22Rv1 (cell line): Measurements from ENCODE around the gene CEP192.

Source experiments
- H3K27ac ChIP-seq: fragments of 450-650 bp; 2 replicates; pipeline ENCODE4 v1.5.1; 2017
- ZFX ChIP-seq: fragments of 450-650 bp; IDR thresholded peaks from 2 replicates; pipeline ENCODE4 v1.6.1; 2017; ENCODE audit warnings: antibody characterized with exemption, borderline replicate concordance
- TF ChIP-seq, protein P1 (sequence below): fragments of 450-650 bp; IDR thresholded peaks from 2 replicates; pipeline ENCODE4 v1.5.1; 2017; ENCODE audit warnings: mild to moderate bottlenecking

The CEP192 gene

GRCh38 chr18:13145636-13146190 is 154.6 kb downstream of the CEP192 start:
- TF ChIP-seq ZFX = no peak
- TF ChIP-seq, protein P1, sequence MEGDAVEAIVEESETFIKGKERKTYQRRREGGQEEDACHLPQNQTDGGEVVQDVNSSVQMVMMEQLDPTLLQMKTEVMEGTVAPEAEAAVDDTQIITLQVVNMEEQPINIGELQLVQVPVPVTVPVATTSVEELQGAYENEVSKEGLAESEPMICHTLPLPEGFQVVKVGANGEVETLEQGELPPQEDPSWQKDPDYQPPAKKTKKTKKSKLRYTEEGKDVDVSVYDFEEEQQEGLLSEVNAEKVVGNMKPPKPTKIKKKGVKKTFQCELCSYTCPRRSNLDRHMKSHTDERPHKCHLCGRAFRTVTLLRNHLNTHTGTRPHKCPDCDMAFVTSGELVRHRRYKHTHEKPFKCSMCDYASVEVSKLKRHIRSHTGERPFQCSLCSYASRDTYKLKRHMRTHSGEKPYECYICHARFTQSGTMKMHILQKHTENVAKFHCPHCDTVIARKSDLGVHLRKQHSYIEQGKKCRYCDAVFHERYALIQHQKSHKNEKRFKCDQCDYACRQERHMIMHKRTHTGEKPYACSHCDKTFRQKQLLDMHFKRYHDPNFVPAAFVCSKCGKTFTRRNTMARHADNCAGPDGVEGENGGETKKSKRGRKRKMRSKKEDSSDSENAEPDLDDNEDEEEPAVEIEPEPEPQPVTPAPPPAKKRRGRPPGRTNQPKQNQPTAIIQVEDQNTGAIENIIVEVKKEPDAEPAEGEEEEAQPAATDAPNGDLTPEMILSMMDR = no peak
- H3K27ac ChIP-seq = no peak overlapping the region

- no peak for TF ChIP-seq ZFX
- TF ChIP-seq, protein P1 = no peak
Measured at GRCh38 chr18:13147130-13147529, 156.0 kb downstream of the CEP192 start.

DNA sequence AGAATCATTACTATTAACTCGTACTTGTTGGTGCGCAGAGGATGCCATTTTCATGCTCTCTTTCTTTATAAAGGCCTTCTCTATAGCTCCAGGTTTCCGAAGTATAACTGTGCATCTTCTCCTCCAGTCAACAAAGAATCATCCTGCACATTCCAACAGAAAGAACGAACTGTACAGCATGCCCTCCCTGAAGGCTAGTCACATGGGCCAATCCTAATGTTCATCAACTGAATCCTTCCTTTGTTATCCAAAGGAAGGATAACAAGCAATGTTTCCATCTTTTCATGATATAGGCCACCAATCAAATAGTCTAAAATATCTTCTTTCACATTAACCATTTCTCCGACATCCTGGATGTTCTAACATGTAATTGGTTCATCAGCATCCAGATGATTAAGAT is 160.5 kb downstream of the CEP192 start:
- H3K27ac ChIP-seq = no peak overlapping the region
- no peak for TF ChIP-seq ZFX
- TF ChIP-seq, protein P1 = no peak

More at GRCh38 chr18:13147130-13147529, 156.0 kb downstream of the CEP192 start:
- H3K27ac ChIP-seq = no peak overlapping the region

DNA sequence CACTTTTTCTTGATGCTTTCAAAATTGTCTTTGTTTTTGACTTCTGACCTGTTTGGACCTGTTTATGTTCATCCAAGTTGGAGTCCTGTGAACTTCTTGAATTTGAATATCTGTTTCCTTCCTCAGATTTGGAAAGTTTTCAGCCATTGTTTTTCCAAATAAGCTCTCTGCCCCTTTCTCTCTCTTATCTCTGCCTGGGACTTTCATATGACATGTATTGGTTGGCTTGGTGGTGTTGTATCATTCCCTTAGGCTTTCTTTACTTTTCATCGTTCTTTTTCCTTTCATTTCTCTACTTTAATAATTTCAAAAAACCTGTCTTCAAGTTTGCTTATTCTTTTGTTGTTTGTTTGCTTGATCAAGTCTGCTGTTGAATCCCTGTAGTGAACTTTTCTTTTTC is 167.3 kb downstream of the CEP192 start:
- no peak for TF ChIP-seq ZFX
- TF ChIP-seq, protein P1 = no peak

DNA sequence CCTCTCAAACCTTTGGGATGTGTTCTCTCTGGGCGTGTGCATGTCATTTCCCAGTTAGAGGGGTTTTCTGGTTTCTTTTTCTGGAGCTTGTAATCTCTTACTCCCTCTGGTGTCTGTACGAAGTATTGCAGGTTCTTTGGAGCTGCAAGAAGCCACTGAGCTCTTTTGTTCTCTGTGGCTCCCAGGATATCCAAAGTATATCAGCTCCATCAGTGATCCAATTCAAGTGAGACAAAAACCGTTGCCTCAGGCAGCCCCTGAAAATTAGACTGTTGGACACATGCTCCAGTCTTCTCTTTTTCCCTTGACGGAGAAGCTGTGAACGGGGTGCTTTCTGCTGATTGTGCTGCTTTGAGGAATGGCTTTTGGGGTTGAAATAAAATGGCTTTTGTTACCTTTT is 168.4 kb downstream of the CEP192 start:
- no peak overlapping the region for H3K27ac ChIP-seq
- no peak for TF ChIP-seq ZFX
- TF ChIP-seq, protein P1 = peak; percentile 89

More for the DNA sequence above, 167.3 kb downstream of the CEP192 start:
- H3K27ac ChIP-seq = no peak overlapping the region

- no peak overlapping the region for H3K27ac ChIP-seq
- TF ChIP-seq ZFX = no peak
- TF ChIP-seq, protein P1 = no peak
Measured at GRCh38 chr18:13161276-13161899, 170.2 kb downstream of the CEP192 start.

GRCh38 chr18:13163167-13163927 is 172.2 kb downstream of the CEP192 start:
- TF ChIP-seq, protein P1 = no peak
- TF ChIP-seq ZFX = no peak
- H3K27ac ChIP-seq = no peak overlapping the region
